Chondrocyte (in vitro differentiated cells): ENCODE measurements around the gene RPL35A. TPM values are rescaled to one million over a fixed set of nuclear protein-coding genes. Genes with fewer than 3 reads are reported as not detected.

Experiments used
- DNase-seq: peaks from one replicate; pipeline ENCODE4 v3.0.0; 2021; ENCODE audit warnings: mixed read lengths, low spot score
- H3K27ac Mint-ChIP-seq: one replicate; pipeline ENCODE4 v1.8.0; 2021; ENCODE audit warnings: mild to moderate bottlenecking, moderate library complexity, mixed read lengths; ENCODE audit not compliant: unreplicated experiment
- H3K27me3 Mint-ChIP-seq: 2 replicates; pipeline ENCODE4 v1.8.0; 2021; ENCODE audit warnings: low read depth, mixed read lengths
- H3K36me3 Mint-ChIP-seq: 2 replicates; pipeline ENCODE4 v1.8.0; 2021; ENCODE audit warnings: low read depth, mixed read lengths
- H3K4me1 Mint-ChIP-seq: 2 replicates; pipeline ENCODE4 v1.8.0; 2021; ENCODE audit warnings: low read depth, mild to moderate bottlenecking, mixed read lengths
- H3K4me3 Mint-ChIP-seq: one replicate; pipeline ENCODE4 v1.8.0; 2021; ENCODE audit warnings: mild to moderate bottlenecking, moderate library complexity, mixed read lengths; ENCODE audit not compliant: unreplicated experiment
- H3K9me3 Mint-ChIP-seq: 2 replicates; pipeline ENCODE4 v1.8.0; 2021; ENCODE audit warnings: low read depth, mixed read lengths
- CTCF ChIP-seq: fragments of 200-600 bp; sonication (generic); IDR thresholded peaks from 2 replicates; pipeline ENCODE4 v1.5.0; 2021; ENCODE audit warnings: antibody characterized with exemption, mild to moderate bottlenecking, moderate library complexity
- total RNA-seq: library from RNA; stranded (reverse); gene quantifications from 3 replicates; pipeline ENCODE4 v1.2.1, GENCODE V29; 2021

Gene RPL35A
- total RNA-seq, 1 donor from 2014 or later, result 657 TPM

- Mint-ChIP-seq H3K9me3 (peaks cover 18% of the 10 kb centered on the region), H3K36me3 (peaks cover 9% of the 10 kb centered on the region), H3K27ac (no peak overlapping the region), H3K27me3 (no peaks in the 10 kb centered on the region), H3K4me3 (no peak overlapping the region), H3K4me1 (no peaks in the 10 kb centered on the region)
- TF ChIP-seq CTCF, result no peak
- DNase-seq, result no peak
Measured at GRCh38 chr3:197974016-197974415, 24.0 kb downstream of the RPL35A start.

- no peaks in the 10 kb centered on the region for H3K27me3 Mint-ChIP-seq
- H3K4me3 Mint-ChIP-seq, result no peak overlapping the region
- peaks cover 18% of the 10 kb centered on the region for H3K9me3 Mint-ChIP-seq
- H3K4me1 Mint-ChIP-seq, result no peaks in the 10 kb centered on the region
- no peak for DNase-seq
- TF ChIP-seq CTCF, result no peak
- no peak overlapping the region for H3K27ac Mint-ChIP-seq
- peaks cover 9% of the 10 kb centered on the region for H3K36me3 Mint-ChIP-seq
Measured at GRCh38 chr3:197975311-197975710, 25.3 kb downstream of the RPL35A start.

GRCh38 chr3:197983076-197983475, 33.1 kb downstream of the RPL35A start:
- Mint-ChIP-seq H3K27ac (no peak overlapping the region), H3K36me3 (peaks cover 3% of the 10 kb centered on the region), H3K4me1 (no peaks in the 10 kb centered on the region), H3K9me3 (no peaks in the 10 kb centered on the region), H3K27me3 (no peaks in the 10 kb centered on the region), H3K4me3 (no peak overlapping the region)
- no peak for TF ChIP-seq CTCF
- no peak for DNase-seq

GRCh38 chr3:197989651-197990050, 39.7 kb downstream of the RPL35A start:
- TF ChIP-seq CTCF, result no peak
- Mint-ChIP-seq H3K4me1 (no peaks in the 10 kb centered on the region), H3K27me3 (no peaks in the 10 kb centered on the region)

GRCh38 chr3:197994736-197995135, 44.7 kb downstream of the RPL35A start:
- H3K36me3 Mint-ChIP-seq, result peaks cover 25% of the 10 kb centered on the region
- H3K9me3 Mint-ChIP-seq, result no peaks in the 10 kb centered on the region
- no peaks in the 10 kb centered on the region for H3K4me1 Mint-ChIP-seq
- no peak for TF ChIP-seq CTCF
- H3K27me3 Mint-ChIP-seq, result no peaks in the 10 kb centered on the region
- no peak overlapping the region for H3K27ac Mint-ChIP-seq
- H3K4me3 Mint-ChIP-seq, result no peak overlapping the region
- no peak for DNase-seq

More at GRCh38 chr3:197989651-197990050, 39.7 kb downstream of the RPL35A start:
- DNase-seq, result no peak
- no peak overlapping the region for H3K27ac Mint-ChIP-seq
- no peak overlapping the region for H3K4me3 Mint-ChIP-seq
- peaks cover 18% of the 10 kb centered on the region for H3K36me3 Mint-ChIP-seq
- no peaks in the 10 kb centered on the region for H3K9me3 Mint-ChIP-seq
